Fibroblast of villous mesenchyme (primary cell): ENCODE data around the gene RRAGD. TPM values are rescaled to one million over a fixed set of nuclear protein-coding genes. Genes with fewer than 3 reads are reported as not detected.
A peak's percentile ranks its signal among the peaks of the same experiment; 100 is the strongest.

Experiments used
- DNase-seq: peaks from one replicate; pipeline ENCODE4 v3.0.0-alpha.2; 2010; ENCODE audit warnings: low read depth
- H3K4me3 ChIP-seq: 2 replicates; pipeline ENCODE4 v1.5.1; 2011; ENCODE audit warnings: low read depth, mild to moderate bottlenecking, low read length
- total RNA-seq: library from RNA; depleted of rRNA; stranded (reverse); fragments of >200 nt; gene quantifications from 2 replicates; pipeline ENCODE4 v1.2.3, GENCODE V29; 2012
- TF ChIP-seq, protein P1 (sequence below): IDR thresholded peaks from 2 replicates; pipeline ENCODE4 v1.5.1; 2012; ENCODE audit warnings: low read depth, mild to moderate bottlenecking, low read length; ENCODE audit not compliant: insufficient read depth

The RRAGD gene, protein sequence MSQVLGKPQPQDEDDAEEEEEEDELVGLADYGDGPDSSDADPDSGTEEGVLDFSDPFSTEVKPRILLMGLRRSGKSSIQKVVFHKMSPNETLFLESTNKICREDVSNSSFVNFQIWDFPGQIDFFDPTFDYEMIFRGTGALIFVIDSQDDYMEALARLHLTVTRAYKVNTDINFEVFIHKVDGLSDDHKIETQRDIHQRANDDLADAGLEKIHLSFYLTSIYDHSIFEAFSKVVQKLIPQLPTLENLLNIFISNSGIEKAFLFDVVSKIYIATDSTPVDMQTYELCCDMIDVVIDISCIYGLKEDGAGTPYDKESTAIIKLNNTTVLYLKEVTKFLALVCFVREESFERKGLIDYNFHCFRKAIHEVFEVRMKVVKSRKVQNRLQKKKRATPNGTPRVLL
- total RNA-seq = under 0.01 and 0.64 TPM in 2 replicates

DNA sequence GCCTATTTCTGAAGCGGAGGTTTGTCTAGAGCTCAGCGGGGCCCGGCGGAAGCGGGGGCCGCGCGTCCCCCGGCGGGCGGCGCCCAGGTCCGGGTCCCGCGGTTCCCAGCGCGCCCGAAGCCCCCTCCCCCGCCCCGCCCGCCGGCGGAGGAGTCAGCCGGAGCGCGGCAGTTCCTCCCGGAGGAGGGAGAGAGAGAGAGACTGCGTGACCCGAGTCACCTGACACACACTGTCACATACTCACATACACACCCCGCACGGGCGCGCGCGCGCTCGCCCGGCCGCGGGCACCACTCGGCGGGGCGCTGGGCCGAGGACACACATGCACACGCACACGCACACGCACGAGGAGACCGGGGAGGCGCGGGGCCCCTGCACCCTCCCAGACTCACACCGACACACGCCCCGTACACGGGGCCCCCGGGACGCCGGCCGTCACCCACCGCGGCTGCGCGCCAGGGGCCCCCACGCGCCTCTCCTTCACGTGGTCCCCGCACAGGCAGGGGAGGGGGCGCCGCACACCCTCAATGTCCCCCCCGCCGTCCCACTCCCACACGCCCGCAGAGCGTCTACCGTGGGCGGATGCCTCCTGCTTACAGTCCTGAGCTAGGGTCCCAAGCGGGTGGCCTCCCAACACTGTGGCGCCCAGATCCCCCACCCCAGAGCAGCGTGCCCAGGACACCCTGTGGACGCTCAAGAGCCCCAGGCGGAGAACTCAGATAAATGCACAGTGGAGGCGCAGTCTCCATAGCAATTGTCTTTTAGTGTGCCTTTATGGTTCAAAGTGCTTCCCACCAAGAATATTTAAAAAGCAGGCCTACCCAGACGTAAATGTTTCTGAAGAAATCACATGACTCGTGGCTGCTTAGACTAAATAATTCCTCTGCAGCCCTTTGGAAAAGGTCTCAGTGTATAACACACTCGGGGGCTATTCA, at the start of gene RRAGD:
TSS of gene RRAGD (minus strand) at position 203 of the 935 bp plus-strand sequence. CDS start 280 bp downstream, outside the sequence.
- peak; percentile 14 for DNase-seq
- peak within 1 kb of the TSS; percentile 47 for H3K4me3 ChIP-seq
- TF ChIP-seq, protein P1, sequence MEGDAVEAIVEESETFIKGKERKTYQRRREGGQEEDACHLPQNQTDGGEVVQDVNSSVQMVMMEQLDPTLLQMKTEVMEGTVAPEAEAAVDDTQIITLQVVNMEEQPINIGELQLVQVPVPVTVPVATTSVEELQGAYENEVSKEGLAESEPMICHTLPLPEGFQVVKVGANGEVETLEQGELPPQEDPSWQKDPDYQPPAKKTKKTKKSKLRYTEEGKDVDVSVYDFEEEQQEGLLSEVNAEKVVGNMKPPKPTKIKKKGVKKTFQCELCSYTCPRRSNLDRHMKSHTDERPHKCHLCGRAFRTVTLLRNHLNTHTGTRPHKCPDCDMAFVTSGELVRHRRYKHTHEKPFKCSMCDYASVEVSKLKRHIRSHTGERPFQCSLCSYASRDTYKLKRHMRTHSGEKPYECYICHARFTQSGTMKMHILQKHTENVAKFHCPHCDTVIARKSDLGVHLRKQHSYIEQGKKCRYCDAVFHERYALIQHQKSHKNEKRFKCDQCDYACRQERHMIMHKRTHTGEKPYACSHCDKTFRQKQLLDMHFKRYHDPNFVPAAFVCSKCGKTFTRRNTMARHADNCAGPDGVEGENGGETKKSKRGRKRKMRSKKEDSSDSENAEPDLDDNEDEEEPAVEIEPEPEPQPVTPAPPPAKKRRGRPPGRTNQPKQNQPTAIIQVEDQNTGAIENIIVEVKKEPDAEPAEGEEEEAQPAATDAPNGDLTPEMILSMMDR = no peak

DNA sequence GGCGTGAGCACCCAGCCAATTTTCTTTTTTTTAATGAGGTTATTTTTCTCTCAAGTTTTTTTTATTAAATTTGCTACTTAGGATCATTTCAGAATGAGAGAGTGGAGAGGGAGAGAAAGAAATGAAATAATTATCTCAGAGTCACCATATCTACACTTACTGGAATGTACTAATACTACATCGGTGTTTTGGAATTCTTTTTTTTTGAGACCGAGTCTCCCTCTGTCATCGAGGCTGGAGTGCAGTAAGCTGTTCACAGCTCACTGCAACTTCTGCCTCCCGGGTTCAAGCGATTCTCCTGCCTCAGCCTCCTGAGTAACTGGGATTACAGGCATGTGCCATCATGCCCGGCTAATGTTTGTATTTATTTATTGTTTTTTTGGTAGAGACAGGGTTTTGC, 48.6 kb upstream of the RRAGD start:
- no peak for DNase-seq
- H3K4me3 ChIP-seq = no peak overlapping the region
- TF ChIP-seq, protein P1 = no peak

DNA sequence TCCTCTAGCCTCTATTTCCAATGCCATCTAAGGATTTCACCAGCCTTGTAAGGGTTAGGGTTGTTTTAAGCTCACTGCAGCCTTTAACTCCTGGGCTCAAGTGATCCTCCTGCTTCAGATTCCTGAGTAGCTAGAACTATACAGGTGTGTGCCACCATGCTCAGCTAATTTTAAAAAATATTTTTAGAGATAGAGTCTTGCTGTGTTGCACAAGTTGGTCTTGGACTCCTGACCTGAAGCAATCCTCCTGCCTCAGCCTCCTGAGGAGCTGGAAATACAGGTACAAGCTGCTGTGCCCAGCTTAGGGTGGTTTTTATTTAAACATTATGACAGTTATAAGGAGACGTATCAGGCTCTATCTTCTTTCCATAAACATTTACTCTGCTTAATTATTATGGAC, 47.4 kb upstream of the RRAGD start:
- DNase-seq = no peak
- H3K4me3 ChIP-seq = no peak overlapping the region
- TF ChIP-seq, protein P1 = no peak

DNA sequence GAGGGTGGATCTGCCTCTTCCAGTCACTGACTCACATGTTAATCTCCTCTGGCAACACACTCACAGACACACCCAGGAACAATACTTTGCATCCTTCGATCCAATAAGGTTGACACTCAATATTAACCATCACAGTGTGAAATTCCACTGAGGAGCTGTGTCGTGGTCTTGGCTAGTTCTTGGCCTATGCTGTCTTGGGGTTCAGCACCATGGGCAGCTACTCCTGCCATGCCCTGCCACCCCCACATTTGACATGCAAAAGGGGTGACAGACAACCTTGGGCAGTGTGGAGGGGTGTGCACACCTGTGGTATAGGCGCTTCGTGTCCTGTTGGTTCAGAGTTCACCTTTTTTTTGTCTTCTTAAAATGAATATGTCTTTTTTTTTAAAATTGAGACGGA, 46.6 kb upstream of the RRAGD start:
- no peak overlapping the region for H3K4me3 ChIP-seq
- no peak for DNase-seq
- TF ChIP-seq, protein P1 = no peak

DNA sequence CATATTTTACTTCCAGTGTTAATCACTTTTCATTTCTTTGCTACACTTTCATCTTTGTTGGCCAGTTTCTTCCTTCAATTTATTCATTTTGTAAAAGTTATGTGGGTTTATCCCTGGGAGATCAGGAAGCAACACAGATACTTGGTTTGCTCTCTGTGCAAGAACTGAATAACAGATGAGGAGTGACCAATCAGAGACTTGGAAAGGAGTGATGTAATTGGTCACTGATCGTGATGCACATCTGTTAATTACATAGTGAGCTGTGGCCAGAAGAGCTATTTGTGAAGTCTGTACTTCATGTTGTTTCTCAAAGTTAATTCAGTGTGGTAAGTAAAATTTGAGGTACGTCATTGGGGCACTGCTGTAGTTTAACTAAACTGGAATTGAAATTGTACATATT, 42.2 kb upstream of the RRAGD start:
- DNase-seq = peak; percentile 9
- H3K4me3 ChIP-seq = no peak overlapping the region
- TF ChIP-seq, protein P1 = no peak

DNA sequence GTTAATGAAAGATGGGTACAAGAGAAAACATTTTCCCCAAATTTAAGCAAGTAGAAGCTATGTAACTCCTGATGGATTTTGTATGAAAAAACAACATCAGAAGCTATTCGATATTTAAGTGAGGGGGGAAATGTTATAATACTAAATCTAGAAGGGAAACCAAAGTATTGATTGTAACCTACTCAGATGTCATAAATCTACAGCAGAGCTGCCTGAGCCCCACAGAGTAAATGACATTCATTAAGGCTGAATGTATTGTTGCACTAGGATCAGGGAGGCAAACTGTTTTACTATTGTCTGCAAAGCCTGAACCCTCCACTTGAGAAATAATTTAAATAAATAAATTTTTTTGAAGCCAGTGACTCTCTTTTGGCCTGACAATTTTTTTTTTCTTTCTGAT, 40.2 kb upstream of the RRAGD start:
- TF ChIP-seq, protein P1 = no peak
- no peak for DNase-seq

More for the DNA sequence above, 40.2 kb upstream of the RRAGD start:
- no peak overlapping the region for H3K4me3 ChIP-seq
